ENCODE results near the gene BCO2.

DNA sequence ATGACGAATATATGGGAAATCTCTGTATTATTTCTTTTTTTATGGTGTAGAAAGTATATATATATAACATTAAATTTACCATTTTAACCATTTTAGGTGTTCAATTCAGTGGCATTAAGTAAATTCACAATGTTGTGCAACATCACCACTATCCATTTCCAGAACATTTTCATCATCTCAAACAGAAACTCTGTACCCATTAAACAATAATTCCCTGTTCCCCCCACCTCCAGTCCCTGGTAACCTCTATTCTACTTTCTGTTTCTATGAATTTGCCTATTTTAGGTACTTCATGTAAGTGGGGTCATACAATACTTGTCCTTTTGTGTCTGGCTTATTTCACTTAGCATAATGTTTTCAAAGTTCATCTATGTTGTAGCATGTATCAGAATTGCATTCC is 35.6 kb downstream of the BCO2 start:
- no peak for TF ChIP-seq POLR2AphosphoS5 (IDR thresholded peaks at IDR 0.05)
- TF ChIP-seq, protein P1, sequence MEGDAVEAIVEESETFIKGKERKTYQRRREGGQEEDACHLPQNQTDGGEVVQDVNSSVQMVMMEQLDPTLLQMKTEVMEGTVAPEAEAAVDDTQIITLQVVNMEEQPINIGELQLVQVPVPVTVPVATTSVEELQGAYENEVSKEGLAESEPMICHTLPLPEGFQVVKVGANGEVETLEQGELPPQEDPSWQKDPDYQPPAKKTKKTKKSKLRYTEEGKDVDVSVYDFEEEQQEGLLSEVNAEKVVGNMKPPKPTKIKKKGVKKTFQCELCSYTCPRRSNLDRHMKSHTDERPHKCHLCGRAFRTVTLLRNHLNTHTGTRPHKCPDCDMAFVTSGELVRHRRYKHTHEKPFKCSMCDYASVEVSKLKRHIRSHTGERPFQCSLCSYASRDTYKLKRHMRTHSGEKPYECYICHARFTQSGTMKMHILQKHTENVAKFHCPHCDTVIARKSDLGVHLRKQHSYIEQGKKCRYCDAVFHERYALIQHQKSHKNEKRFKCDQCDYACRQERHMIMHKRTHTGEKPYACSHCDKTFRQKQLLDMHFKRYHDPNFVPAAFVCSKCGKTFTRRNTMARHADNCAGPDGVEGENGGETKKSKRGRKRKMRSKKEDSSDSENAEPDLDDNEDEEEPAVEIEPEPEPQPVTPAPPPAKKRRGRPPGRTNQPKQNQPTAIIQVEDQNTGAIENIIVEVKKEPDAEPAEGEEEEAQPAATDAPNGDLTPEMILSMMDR (IDR thresholded peaks at IDR 0.05), result no peak
- TF ChIP-seq EP300 (IDR thresholded peaks at IDR 0.05), result no peak
- TF ChIP-seq POLR2A (IDR thresholded peaks at IDR 0.05), result no peak

All from upper lobe of left lung (tissue), 4 donors.